CD4-positive, alpha-beta T cell treated with Interleukin-10 for 1 hour (primary cell): ENCODE results near the gene PFKM.
A peak's percentile ranks its signal among the peaks of the same experiment; 100 is the strongest.
"Not testable (repeated sequence)": the region's sequence is repeated elsewhere in the genome, so short reads cannot be mapped to it uniquely, and the experiment has no call there.

Experiments used
- DNase-seq: peaks from one replicate; pipeline ENCODE4 v3.0.0-alpha.2; 2020

PFKM gene

DNA sequence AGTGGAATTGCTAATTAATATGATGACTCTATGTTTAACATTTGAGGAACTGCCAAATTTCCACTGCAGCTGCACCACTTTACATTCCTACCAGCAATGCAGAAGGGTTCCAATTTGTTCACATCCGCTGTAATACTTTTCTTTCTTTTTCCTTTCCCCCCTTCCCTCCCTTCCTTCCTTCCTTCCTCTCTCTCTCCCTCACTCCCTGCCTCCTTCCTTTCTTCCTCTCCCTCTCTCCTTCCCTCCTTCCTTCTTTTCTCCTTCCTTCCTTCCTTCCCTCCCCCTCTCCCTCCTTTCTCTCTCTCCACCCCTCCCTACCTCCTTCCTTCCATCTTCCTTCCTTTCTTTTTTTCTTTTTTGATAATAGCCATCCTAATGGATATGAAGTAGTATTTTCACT is 3.2 kb upstream of the PFKM start:
- DNase-seq: no peak

- no peak for DNase-seq
Measured at GRCh38 chr12:48118284-48118871, 786 bp upstream of the PFKM start.

- no peak for DNase-seq
Measured at GRCh38 chr12:48119834-48120195, 651 bp downstream of the PFKM start.

GRCh38 chr12:48121522-48121921 is 2.4 kb downstream of the PFKM start:
- no peak for DNase-seq

- DNase-seq: no peak
Measured at GRCh38 chr12:48122065-48122834, 3.1 kb downstream of the PFKM start.

GRCh38 chr12:48123169-48123568 is 4.0 kb downstream of the PFKM start:
- no peak for DNase-seq

- DNase-seq: not testable (repeated sequence)
Measured at GRCh38 chr12:48125542-48125941, 6.4 kb downstream of the PFKM start.

GRCh38 chr12:48125985-48126384 is 6.8 kb downstream of the PFKM start:
- DNase-seq: no peak

DNA sequence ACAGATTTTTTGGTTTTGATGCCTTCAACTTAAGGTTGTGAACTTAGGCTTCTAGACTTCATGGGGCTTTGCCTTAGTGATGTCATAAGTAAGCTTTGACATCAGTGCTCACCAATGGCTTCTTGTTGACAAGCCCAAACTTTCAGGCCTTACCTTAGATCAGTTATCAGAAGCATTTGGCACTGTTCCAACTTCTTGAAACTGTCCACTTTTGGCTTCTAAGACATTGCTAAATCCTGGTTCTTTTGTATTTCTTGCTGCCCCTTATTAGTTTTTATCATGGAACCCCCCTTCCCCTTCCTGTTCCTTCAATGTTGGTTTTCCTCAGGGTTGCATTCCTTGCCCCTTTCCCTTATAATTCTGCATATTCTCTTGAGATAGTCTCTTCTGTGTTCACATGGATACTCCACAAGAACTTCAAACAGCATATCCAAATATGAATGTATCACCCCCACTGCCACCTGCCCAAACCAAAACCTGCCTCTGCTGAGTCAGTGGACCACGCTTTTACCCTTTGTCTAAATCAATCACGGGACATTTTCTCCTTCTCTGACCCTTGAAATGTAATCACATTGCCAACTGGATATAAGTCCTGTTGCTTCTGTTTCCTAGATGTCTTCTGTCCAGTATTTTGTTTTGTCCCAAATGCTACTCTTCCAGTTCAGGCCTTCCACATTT is 7.9 kb downstream of the PFKM start:
- no peak for DNase-seq

GRCh38 chr12:48128800-48129199 is 9.6 kb downstream of the PFKM start:
- DNase-seq: no peak

GRCh38 chr12:48129376-48129775 is 10.2 kb downstream of the PFKM start:
- no peak for DNase-seq

GRCh38 chr12:48131517-48131916 is 12.4 kb downstream of the PFKM start:
- DNase-seq: no peak

DNA sequence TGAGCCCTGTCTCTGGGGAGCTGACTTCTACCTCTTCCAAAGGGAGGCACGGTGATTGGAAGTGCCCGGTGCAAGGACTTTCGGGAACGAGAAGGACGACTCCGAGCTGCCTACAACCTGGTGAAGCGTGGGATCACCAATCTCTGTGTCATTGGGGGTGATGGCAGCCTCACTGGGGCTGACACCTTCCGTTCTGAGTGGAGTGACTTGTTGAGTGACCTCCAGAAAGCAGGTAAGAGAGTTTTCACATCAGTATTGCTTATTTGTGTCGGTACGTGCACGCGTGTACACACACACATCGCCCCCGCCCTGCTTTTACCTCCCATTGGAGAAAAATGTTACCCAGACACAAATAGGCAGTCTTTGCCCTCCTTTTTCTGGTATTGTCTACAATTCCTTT is 13.7 kb downstream of the PFKM start:
- no peak for DNase-seq

GRCh38 chr12:48135027-48135426 is 15.9 kb downstream of the PFKM start:
- DNase-seq: no peak

DNA sequence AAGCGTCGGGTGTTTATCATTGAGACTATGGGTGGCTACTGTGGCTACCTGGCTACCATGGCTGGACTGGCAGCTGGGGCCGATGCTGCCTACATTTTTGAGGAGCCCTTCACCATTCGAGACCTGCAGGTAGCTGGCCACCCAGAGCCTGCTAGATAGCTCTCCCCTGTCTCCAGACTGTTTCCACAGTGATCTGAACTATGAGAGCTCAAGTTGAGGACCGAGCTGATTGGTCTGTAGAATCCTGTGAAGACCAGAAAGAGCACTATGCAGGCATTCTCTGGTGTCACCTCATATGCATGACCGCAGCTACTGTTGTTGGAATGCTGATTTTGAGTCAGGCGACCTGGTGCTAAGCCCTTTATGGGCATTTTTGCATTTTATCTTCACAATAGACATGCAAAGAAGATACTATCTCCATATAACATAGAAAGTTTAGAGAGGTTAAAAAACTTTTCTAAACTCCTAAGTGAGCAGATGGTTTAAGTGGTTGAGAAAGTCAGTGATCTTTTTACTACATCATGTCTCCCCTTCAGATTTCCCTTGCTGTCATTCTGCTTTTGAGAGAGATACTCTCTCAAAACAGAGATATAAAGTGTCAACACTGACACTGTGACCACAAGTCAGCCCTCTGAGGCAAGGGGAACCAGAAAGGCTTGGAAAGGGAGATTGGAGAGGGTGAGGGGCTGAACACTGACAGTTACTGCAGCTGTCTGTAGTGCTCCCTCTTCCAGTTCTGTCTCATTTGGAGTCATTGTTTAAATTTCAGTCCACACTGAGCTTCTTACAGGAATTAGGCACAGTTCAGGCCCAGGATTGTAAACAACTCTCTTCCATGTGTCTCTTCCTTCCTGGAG is 23.9 kb downstream of the PFKM start:
- no peak for DNase-seq

DNA sequence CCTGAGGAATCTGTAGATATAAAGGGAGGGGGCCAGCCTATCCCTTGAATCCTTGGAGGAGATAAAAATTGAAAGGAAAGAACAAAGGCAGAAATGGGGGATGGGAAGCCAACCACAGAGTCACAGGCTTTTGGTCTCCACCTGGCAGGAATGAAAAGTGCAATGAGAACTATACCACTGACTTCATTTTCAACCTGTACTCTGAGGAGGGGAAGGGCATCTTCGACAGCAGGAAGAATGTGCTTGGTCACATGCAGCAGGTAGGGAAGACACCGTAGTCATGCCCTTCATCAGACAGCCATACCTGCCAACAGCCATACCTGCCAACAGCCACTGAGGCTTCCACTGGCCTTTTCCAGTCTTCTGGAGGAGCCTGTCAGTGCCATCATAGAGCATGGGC is 24.7 kb downstream of the PFKM start:
- DNase-seq: no peak

DNA sequence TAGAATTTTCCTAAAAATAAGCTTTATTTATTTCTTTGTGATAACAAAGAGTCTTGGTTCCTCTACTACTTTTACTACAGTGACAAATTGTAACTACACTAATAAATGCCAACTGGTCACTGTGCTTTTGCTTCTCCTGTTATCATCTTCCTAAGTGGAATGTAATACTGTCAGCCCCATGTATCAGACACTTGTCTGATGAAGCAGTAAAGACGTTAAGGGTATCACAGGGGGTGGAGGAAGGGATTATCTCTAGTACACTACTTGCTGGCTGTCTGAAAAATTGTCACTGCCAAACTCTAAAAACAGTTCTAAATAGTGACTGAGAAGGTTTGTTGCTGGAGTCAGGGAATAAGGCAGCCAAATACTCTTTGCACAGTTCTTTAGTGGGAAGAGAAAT is 26.8 kb downstream of the PFKM start:
- DNase-seq: no peak

- no peak for DNase-seq
Measured at GRCh38 chr12:48151103-48151771, 32.1 kb downstream of the PFKM start.

- not testable (repeated sequence) for DNase-seq
Measured at GRCh38 chr12:48155786-48156185, 36.6 kb downstream of the PFKM start.

DNA sequence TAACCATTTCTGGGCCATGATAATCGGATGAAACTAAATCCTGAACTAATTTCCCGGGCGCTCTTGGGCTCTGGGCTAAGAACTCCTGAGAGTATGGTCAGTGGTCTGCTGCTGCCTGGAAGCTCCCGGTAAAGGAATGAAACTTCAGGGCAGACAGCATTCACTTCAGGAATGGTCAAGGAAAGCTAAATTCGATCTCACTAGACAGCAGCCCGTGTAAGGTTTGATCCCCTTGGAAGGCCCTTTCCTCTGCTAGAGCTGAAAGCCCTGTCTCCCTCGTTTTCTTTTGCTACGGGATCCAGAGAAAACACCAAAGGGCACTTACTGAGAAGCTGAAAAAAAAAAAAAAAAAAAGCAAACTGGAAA is 37.5 kb downstream of the PFKM start:
- DNase-seq: no peak

- DNase-seq: peak; percentile 99
Measured at GRCh38 chr12:48157018-48157888, 38.1 kb downstream of the PFKM start, which contains the start of gene ASB8. Gene ASB8 (minus strand): TSS chr12:48157515. CDS start chr12:48153496, 4,019 bp downstream.

DNA sequence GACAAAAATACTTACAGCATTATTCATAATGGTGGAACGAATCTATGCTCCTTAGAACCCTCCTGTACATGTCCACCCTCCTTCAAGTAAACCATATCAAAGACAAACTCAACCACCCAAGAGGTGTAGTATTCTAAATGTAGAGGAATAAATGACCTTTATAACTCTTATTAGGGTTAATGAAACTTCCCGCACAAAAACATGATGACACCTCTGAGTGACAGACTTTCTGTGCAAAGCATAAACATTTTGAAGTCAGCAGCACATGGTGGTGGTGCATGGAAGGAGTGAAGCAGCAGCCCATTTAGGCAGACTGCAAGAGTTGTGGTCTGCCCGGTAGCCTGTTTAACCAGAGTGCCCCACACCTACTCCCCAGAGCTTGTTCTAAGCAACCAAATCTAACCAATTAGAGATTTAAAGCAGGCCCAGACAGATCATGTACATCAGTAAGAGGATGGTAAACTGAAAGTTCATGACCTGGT is 38.8 kb downstream of the PFKM start:
- no peak for DNase-seq
